Measurements from ENCODE around the gene PAX5.

Gene PAX5

GRCh38 chr9:37037503-37038301 lies 3.6 kb upstream of the PAX5 start:
- Histone ChIP-seq H3K36me3 (replicated peaks; ENCODE audit: insufficient read depth, low read length) (no peaks in the 10 kb centered on the region), H3K79me2 (ENCODE audit: low read length) (no peaks in the 10 kb centered on the region), H3K9me2 (replicated peaks; ENCODE audit: insufficient read depth, low read length) (no peaks in the 10 kb centered on the region), H3K27ac (ENCODE audit: low read length) (no peak overlapping the region), H2AFZ (ENCODE audit: low read length) (peak overlapping the region; percentile 83), H3K9me3 (replicated peaks; ENCODE audit: insufficient read depth, low read length) (no peaks in the 10 kb centered on the region), H3K27me3 (replicated peaks; ENCODE audit: insufficient read depth, low read length) (peaks cover 74% of the 10 kb centered on the region), H3K4me3 (ENCODE audit: low read length) (peak overlapping the region; percentile 63), H3K4me2 (ENCODE audit: low read depth, low read length) (peak overlapping the region; percentile 95), H3F3A (ENCODE audit: insufficient read depth, low read length) (peaks cover 4% of the 10 kb centered on the region; the same call in 1 of the 2 replicates), H4K20me1 (ENCODE audit: insufficient read depth, low read length) (no peaks in the 10 kb centered on the region), H3K9ac (ENCODE audit: low read length) (no peak overlapping the region), H3K4me1 (ENCODE audit: low read length) (peaks cover 6% of the 10 kb centered on the region; the same call in 1 of the 2 replicates)
- TF ChIP-seq EZH2 (optimal IDR thresholded peaks at IDR 0.05; ENCODE audit: low read depth, low read length) = no peak
- no peak for DNase-seq

- Histone ChIP-seq H3F3A (ENCODE audit: insufficient read depth, low read length) (peaks cover 4% of the 10 kb centered on the region; the same call in 1 of the 2 replicates), H4K20me1 (ENCODE audit: insufficient read depth, low read length) (no peaks in the 10 kb centered on the region), H3K36me3 (replicated peaks; ENCODE audit: insufficient read depth, low read length) (no peaks in the 10 kb centered on the region), H3K4me1 (ENCODE audit: low read length) (peaks cover 6% of the 10 kb centered on the region; the same call in 1 of the 2 replicates), H3K4me2 (ENCODE audit: low read depth, low read length) (peak overlapping the region; percentile 95), H3K9me3 (replicated peaks; ENCODE audit: insufficient read depth, low read length) (no peaks in the 10 kb centered on the region), H3K9ac (ENCODE audit: low read length) (no peak overlapping the region; the same call in 1 of the 2 replicates), H3K27me3 (replicated peaks; ENCODE audit: insufficient read depth, low read length) (peaks cover 81% of the 10 kb centered on the region), H2AFZ (ENCODE audit: low read length) (peak overlapping the region; percentile 83), H3K27ac (ENCODE audit: low read length) (no peak overlapping the region), H3K4me3 (ENCODE audit: low read length) (peak overlapping the region; percentile 63), H3K79me2 (ENCODE audit: low read length) (no peaks in the 10 kb centered on the region), H3K9me2 (replicated peaks; ENCODE audit: insufficient read depth, low read length) (no peaks in the 10 kb centered on the region)
- DNase-seq = peak; percentile 58
- no peak for TF ChIP-seq CTCF (IDR thresholded peaks at IDR 0.05; ENCODE audit: low read length)
These were observed 2.9 kb upstream of the PAX5 start for GRCh38 chr9:37036776-37037502.

DNA sequence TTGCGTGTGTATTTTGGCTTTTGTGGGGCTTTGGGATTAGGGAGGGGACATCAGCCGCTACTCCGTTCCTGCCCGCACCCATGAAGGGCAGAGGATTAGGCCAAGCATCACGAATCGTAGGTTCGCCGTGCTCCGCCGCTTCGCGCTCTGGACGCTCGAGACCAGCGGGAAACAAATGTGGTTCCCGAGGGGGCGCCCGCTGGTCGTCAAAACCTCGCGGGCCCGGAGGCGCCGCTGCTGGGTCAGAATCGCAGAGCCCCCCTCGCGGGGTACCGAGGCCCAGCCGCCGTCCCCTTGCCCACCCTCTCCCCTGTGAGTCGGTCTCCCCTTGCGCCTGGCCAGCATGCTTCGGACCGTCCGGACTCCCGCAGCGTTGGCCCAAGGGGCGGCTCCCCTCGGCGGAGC lies 2.3 kb upstream of the PAX5 start:
- Histone ChIP-seq H3K9me2 (replicated peaks; ENCODE audit: insufficient read depth, low read length) (no peaks in the 10 kb centered on the region), H3K4me2 (ENCODE audit: low read depth, low read length) (peak overlapping the region; percentile 95), H3K9me3 (replicated peaks; ENCODE audit: insufficient read depth, low read length) (no peaks in the 10 kb centered on the region), H3F3A (ENCODE audit: insufficient read depth, low read length) (peaks cover 4% of the 10 kb centered on the region; the same call in 1 of the 2 replicates), H3K27me3 (replicated peaks; ENCODE audit: insufficient read depth, low read length) (peaks cover 84% of the 10 kb centered on the region), H3K4me1 (ENCODE audit: low read length) (peaks cover 6% of the 10 kb centered on the region; the same call in 1 of the 2 replicates), H3K4me3 (ENCODE audit: low read length) (peak overlapping the region; percentile 63), H2AFZ (ENCODE audit: low read length) (peak overlapping the region; percentile 83), H3K79me2 (ENCODE audit: low read length) (no peaks in the 10 kb centered on the region), H3K27ac (ENCODE audit: low read length) (no peak overlapping the region), H3K9ac (ENCODE audit: low read length) (no peak overlapping the region; the same call in 1 of the 2 replicates), H4K20me1 (ENCODE audit: insufficient read depth, low read length) (no peaks in the 10 kb centered on the region), H3K36me3 (replicated peaks; ENCODE audit: insufficient read depth, low read length) (no peaks in the 10 kb centered on the region)
- TF ChIP-seq EZH2phosphoT487 (IDR thresholded peaks at IDR 0.05; ENCODE audit: low read length) (peak; percentile 61; the same call in 1 of the 2 replicates), CTCF (IDR thresholded peaks at IDR 0.05; ENCODE audit: low read length) (no peak), EZH2 (optimal IDR thresholded peaks at IDR 0.05; ENCODE audit: low read depth, low read length) (peak; percentile 20)
- DNase-seq = peak; percentile 10
